VCaP (cell line): Measurements from ENCODE around the gene FNDC11.
A peak's percentile ranks its signal among the peaks of the same experiment; 100 is the strongest.

Experiments used
- H3K27ac ChIP-seq: fragments of 450-650 bp; 2 replicates; pipeline ENCODE4 v1.5.1; 2017
- TF ChIP-seq, protein P1 (sequence below): fragments of 450-650 bp; conservative IDR thresholded peaks from 2 replicates; pipeline ENCODE4 v1.5.1; 2017; ENCODE audit warnings: mild to moderate bottlenecking, moderate library complexity

FNDC11 gene

DNA sequence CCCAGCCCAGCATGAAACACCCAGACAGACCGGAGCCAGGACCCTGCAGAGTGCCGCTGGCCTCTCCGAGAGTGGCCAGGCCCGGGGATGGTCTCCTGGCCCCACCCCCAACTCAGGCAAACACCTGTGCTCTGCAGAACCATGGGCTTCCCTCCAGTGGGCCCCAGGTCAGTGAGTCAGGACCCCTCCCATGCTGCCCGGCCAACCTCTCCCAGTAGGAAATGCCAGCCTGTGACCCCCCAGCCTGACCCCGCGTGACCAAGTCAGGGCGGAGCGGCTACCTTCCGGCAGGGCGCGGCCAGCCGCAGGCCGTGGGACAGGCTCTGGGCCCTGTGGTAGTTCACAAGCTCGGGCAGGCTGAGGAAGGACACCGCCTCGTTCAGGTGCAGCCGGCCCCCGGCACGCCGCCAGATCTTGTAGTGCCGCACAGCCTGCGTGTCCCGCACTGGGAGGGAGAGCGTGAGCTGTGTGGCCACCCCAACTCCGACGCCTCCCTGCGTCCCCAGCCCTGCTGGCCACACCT lies 20.0 kb upstream of the FNDC11 start:
- TF ChIP-seq, protein P1, sequence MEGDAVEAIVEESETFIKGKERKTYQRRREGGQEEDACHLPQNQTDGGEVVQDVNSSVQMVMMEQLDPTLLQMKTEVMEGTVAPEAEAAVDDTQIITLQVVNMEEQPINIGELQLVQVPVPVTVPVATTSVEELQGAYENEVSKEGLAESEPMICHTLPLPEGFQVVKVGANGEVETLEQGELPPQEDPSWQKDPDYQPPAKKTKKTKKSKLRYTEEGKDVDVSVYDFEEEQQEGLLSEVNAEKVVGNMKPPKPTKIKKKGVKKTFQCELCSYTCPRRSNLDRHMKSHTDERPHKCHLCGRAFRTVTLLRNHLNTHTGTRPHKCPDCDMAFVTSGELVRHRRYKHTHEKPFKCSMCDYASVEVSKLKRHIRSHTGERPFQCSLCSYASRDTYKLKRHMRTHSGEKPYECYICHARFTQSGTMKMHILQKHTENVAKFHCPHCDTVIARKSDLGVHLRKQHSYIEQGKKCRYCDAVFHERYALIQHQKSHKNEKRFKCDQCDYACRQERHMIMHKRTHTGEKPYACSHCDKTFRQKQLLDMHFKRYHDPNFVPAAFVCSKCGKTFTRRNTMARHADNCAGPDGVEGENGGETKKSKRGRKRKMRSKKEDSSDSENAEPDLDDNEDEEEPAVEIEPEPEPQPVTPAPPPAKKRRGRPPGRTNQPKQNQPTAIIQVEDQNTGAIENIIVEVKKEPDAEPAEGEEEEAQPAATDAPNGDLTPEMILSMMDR = no peak
- peak overlapping the region; percentile 88 for H3K27ac ChIP-seq

DNA sequence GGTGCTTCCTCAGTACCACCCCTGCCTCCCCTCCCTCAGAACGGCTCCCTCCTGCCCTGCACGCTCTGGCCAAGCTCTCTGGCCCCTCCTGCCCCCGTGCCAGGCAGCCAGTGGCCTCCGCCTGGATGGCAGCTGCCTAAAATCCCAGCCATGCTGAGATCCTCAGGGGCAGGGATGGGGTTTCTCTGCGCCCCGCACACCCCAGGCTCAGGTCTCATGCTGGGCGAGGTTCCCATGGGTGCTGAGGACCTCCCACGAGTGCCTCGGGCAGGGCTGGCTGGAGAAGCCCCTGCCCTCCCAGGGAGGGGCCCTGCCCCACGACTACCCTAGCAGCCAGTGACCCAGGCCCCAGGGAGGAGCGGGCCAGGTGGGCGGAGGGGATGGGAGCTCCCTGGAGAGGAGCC lies 19.5 kb upstream of the FNDC11 start:
- TF ChIP-seq, protein P1 = no peak
- H3K27ac ChIP-seq = peak overlapping the region; percentile 88

DNA sequence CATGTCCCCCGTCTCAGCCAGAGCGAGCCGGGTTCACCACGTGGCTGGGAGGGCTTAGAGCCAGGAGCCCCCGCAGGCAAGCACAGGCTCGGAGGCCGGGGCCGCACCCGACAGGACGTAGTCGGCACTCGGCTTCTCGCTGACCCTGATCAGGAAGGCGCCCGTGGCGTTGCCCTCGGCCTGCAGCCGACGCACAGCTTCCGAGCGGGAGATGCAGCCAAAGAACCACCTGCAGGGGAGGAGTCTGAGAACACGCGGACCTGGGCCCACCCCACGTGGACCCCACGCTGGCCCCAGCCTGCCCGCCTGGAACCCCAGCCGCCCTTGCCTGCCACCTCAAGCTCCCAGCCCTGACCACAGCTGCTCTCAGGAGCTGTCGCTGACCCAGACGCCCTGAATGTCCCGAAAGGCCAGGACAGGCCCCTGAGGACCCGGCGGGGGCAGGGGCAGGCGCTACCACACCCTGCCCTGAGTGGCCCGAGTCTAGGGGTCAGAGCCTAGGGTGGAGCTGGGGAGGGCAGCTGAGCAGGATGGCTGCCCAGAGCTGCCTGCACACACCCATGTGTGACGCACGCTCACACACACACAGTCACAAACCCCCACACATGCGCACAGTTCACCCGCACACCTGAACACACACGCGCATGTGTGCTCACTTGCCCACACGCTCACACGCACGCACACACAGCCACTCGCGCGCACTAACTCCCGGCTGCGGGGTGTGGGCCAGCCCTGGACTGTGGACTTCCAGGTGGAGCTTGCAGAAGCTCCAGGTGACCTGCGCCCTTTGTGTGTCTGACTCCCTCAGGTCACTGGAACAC lies 18.9 kb upstream of the FNDC11 start:
- TF ChIP-seq, protein P1 = no peak
- H3K27ac ChIP-seq = peak overlapping the region; percentile 88

DNA sequence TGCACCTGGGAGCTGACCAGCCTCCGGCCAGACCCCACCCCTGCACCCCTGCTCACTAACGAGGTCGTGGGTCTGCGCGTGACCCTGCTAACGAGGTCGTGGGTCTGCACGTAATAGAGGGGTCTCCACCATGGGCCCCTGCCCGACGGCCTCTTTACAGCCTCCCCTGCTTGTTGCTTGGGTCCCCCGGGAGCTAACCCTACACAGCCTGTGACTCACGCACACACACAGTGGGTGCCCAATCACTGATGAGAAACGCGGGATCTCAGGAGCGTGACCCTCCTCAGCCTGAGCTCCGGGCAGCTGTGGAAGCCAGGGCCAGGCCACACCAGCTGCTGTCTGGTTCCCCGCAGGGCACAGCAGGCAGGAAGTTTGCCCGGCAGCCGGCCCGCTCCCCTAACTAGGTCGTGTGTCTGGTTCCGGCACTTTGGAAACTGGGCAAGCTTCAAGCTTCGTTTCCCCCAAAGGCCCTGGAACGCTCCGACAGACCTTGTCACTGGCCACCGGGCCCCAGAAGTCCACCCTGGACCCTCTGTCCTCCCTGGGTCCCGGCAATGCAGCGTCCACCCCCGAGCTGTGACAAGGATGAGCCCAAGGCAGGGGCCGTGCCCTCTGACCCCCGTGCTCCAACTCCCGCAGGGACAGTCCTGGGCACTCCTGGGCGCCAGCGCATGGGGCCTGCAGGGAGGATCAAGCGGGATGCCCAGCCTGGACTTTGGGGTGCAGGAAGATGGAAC lies 17.6 kb upstream of the FNDC11 start:
- TF ChIP-seq, protein P1 = no peak
- peak overlapping the region; percentile 95 for H3K27ac ChIP-seq

DNA sequence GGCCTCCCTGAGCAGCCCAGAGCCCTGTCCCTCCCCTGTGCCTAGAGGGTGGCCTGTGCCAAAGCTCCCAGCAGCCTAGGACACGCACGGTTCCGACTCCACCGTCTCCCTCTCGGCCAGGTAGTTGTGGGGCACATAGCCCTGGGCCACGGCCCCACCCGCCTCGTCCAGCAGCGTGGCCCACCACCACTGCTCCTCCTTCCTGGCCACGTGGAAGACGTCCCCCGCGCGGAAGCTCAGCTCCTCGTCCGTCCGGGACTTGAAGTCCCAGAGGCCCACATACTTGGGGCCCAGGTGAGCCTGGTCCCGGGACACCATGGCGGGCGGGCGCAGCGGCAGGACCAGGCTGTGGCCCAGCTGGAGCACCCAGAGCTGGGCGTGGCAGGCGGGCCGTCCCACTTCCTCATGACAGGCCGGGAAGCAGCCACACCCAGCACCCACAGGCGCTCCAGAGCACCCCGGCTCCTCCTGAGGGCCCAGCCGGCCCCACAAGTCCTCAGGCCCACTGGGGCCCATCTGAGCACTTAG lies 16.9 kb upstream of the FNDC11 start, which contains the start of gene PTK6:
PTK6 (minus strand) TSS at position 380 of the 528 bp plus-strand sequence; CDS start at position 318, 62 bp downstream.
- TF ChIP-seq, protein P1 = no peak
- H3K27ac ChIP-seq = peak within 1 kb of the TSS; percentile 95

DNA sequence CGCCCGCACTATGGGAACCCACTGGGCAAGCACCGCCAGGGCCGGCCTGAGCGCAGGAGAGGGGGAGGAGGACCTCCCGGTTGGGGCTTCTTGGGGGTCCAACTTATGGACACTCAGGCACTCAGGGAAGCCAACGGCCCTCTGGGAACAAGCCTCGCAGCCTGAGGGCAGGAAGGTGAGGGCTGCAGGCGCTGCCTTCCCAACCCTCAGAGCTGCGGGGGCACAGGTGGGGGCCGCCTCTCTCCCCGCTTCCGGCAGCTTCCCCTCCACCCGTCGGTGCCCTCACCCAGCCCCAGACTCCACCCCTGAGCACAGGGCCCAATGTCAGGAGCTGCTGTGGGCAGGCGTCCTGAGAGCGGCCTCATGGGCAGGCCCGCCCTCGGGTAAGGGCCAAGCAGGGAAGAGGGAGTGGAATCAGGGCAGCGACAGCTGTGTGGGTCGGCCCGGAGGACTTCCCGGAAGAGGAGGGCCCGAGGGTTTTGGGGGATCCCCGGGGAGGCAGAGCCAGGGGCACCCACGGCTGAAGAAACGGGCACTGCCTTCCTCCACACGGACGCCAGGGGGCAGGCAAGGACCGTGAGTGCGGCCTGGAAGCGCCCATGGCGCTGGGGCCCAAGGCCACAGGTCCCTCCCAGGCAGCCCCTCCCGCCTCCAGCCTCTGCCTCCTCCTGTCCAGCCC lies 16.3 kb upstream of the FNDC11 start:
- peak overlapping the region; percentile 95 for H3K27ac ChIP-seq
- TF ChIP-seq, protein P1 = peak; percentile 95
